ENCODE results near the gene FRMD3.

Gene FRMD3

GRCh38 chr9:83330207-83331196 lies 207.7 kb downstream of the FRMD3 start:
- H3K4me3 ChIP-seq (ENCODE audit: low read depth, low read length): no peak overlapping the region
- no peak for DNase-seq (ENCODE audit: low read depth)
- peak; percentile 29 for TF ChIP-seq CTCF (IDR thresholded peaks at IDR 0.05; ENCODE audit: low read depth, low read length, missing control alignments)

GRCh38 chr9:83327750-83328622 lies 210.2 kb downstream of the FRMD3 start:
- TF ChIP-seq CTCF (IDR thresholded peaks at IDR 0.05; ENCODE audit: low read depth, low read length, missing control alignments): no peak
- H3K4me3 ChIP-seq (ENCODE audit: low read depth, low read length): no peak overlapping the region
- no peak for DNase-seq (ENCODE audit: low read depth)

- DNase-seq (ENCODE audit: low read depth): no peak
- H3K4me3 ChIP-seq (ENCODE audit: low read depth, low read length): no peak overlapping the region
- no peak for TF ChIP-seq CTCF (IDR thresholded peaks at IDR 0.05; ENCODE audit: low read depth, low read length, missing control alignments)
These were observed 210.9 kb downstream of the FRMD3 start for GRCh38 chr9:83327323-83327722.

- TF ChIP-seq CTCF (IDR thresholded peaks at IDR 0.05; ENCODE audit: low read depth, low read length, missing control alignments): no peak
- no peak for DNase-seq (ENCODE audit: low read depth)
These were observed 215.1 kb downstream of the FRMD3 start for GRCh38 chr9:83323148-83323547.

GRCh38 chr9:83322438-83322837 lies 215.8 kb downstream of the FRMD3 start:
- no peak for DNase-seq (ENCODE audit: low read depth)
- H3K4me3 ChIP-seq (ENCODE audit: low read depth, low read length): no peak overlapping the region
- TF ChIP-seq CTCF (IDR thresholded peaks at IDR 0.05; ENCODE audit: low read depth, low read length, missing control alignments): no peak

More at GRCh38 chr9:83323148-83323547, 215.1 kb downstream of the FRMD3 start:
- H3K4me3 ChIP-seq (ENCODE audit: low read depth, low read length): no peak overlapping the region

GRCh38 chr9:83317244-83317643 lies 221.0 kb downstream of the FRMD3 start:
- H3K4me3 ChIP-seq (ENCODE audit: low read depth, low read length): no peak overlapping the region
- DNase-seq (ENCODE audit: low read depth): no peak
- no peak for TF ChIP-seq CTCF (IDR thresholded peaks at IDR 0.05; ENCODE audit: low read depth, low read length, missing control alignments)

All from GM12864 (cell line).